Hepatocyte (in vitro differentiated cells): Measurements from ENCODE around the gene HK2.

ENCODE experiments used
- EZH2 ChIP-seq: fragments of 200-600 bp; sonication (generic); IDR thresholded peaks from 2 replicates; pipeline ENCODE4 v1.6.1; 2016; ENCODE audit warnings: antibody characterized with exemption, mild to moderate bottlenecking, borderline replicate concordance
- TF ChIP-seq, protein P1 (sequence below): fragments of 200-600 bp; sonication (generic); IDR thresholded peaks from 2 replicates; pipeline ENCODE4 v1.5.1; 2016; ENCODE audit warnings: antibody characterized with exemption, mild to moderate bottlenecking; ENCODE audit not compliant: poor library complexity

DNA sequence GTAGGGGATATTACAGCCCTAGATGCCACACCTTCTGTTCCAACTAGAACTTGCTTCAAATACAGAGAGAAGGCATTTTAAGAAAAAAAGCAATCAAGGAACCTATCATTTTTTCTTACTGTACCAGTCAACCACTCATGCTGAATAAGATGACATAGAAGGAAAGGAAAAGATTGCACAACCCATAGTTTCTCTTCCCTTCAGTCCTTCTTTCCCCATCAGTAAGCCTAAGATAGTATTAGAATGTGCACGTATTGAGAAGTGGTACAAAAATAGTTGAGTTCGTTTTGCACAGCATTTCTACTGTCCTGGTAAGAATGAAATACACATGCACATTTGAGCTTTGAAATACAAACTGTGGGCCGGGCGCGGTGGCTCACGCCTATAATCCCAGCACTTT lies 27.0 kb upstream of the HK2 start:
- TF ChIP-seq, protein P1, sequence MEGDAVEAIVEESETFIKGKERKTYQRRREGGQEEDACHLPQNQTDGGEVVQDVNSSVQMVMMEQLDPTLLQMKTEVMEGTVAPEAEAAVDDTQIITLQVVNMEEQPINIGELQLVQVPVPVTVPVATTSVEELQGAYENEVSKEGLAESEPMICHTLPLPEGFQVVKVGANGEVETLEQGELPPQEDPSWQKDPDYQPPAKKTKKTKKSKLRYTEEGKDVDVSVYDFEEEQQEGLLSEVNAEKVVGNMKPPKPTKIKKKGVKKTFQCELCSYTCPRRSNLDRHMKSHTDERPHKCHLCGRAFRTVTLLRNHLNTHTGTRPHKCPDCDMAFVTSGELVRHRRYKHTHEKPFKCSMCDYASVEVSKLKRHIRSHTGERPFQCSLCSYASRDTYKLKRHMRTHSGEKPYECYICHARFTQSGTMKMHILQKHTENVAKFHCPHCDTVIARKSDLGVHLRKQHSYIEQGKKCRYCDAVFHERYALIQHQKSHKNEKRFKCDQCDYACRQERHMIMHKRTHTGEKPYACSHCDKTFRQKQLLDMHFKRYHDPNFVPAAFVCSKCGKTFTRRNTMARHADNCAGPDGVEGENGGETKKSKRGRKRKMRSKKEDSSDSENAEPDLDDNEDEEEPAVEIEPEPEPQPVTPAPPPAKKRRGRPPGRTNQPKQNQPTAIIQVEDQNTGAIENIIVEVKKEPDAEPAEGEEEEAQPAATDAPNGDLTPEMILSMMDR, result no peak
- no peak for TF ChIP-seq EZH2
